Endothelial cell (in vitro differentiated cells): ENCODE data around the gene CABLES1. TPM values are rescaled to one million over a fixed set of nuclear protein-coding genes. Genes with fewer than 3 reads are reported as not detected.

ENCODE experiments used
- DNase-seq: peaks from one replicate; pipeline ENCODE4 v3.0.0; 2021; ENCODE audit warnings: low spot score
- H3K27ac Mint-ChIP-seq: one replicate; pipeline ENCODE4 v1.8.0; 2021; ENCODE audit warnings: mixed read lengths, inconsistent platforms; ENCODE audit not compliant: unreplicated experiment
- H3K27me3 Mint-ChIP-seq: one replicate; pipeline ENCODE4 v1.8.0; 2021; ENCODE audit warnings: mild to moderate bottlenecking, moderate library complexity, mixed read lengths, inconsistent platforms; ENCODE audit not compliant: unreplicated experiment
- H3K36me3 Mint-ChIP-seq: one replicate; pipeline ENCODE4 v1.8.0; 2021; ENCODE audit warnings: mild to moderate bottlenecking, low read depth, mixed read lengths, inconsistent platforms; ENCODE audit not compliant: unreplicated experiment
- H3K4me1 Mint-ChIP-seq: one replicate; pipeline ENCODE4 v1.8.0; 2021; ENCODE audit warnings: mild to moderate bottlenecking, mixed read lengths, inconsistent platforms; ENCODE audit not compliant: unreplicated experiment
- H3K4me3 Mint-ChIP-seq: one replicate; pipeline ENCODE4 v1.8.0; 2021; ENCODE audit warnings: mild to moderate bottlenecking, mixed read lengths, inconsistent platforms; ENCODE audit not compliant: unreplicated experiment
- H3K9me3 Mint-ChIP-seq: one replicate; pipeline ENCODE4 v1.8.0; 2021; ENCODE audit warnings: mixed read lengths, inconsistent platforms; ENCODE audit not compliant: unreplicated experiment
- total RNA-seq: library from RNA; stranded (reverse); fragmentation: NEBNext Ultra II Directional; extraction: Animal tissue kit (Norgen Biotek cat#: 25700); gene quantifications from one replicate; pipeline ENCODE4 v1.2.1, GENCODE V29; 2021; ENCODE audit not compliant: unreplicated experiment
- TF ChIP-seq, protein P1 (sequence below): fragments of 200-600 bp; sonication (generic); IDR thresholded peaks from one replicate; pipeline ENCODE4 v1.5.0; 2021; ENCODE audit warnings: antibody characterized with exemption; ENCODE audit not compliant: unreplicated experiment

The CABLES1 gene
- total RNA-seq, 1 donor from 2014 or later: 24.9 TPM

DNA sequence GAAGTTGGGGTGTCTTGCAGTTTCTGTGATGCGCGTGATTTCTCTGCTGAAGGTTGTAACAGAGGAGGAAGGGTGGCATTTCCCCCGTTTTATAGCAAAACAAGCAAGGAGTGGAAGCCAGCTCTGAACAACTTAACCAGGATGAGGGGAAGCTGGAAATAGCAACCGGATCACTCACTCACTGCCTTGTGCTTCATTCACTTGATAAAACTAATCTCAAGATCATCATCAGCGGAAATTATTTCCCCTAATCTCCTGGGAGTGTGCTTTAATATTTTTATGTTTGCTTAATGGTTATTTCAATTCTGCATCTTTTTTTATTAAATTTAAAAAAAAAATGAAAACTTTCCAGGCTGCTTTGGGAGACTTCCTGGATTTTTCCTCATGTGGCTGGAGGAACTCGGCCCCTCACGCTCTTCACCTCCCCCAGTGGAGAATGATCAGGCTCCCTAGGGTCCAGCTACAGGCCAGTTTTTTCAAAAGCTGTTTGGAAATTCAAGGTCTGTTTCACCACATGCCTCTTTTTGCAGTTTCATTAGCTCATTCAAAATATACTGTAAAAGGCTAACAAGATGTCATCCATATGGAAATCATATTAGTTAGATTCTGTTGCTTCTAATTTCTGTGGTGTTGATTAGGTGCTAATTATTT is 31.7 kb downstream of the CABLES1 start:
- H3K27me3 Mint-ChIP-seq: peaks cover 5% of the 10 kb centered on the region
- no peak overlapping the region for H3K4me3 Mint-ChIP-seq
- H3K27ac Mint-ChIP-seq: no peak overlapping the region
- H3K4me1 Mint-ChIP-seq: peaks cover 32% of the 10 kb centered on the region
- H3K36me3 Mint-ChIP-seq: peaks cover 15% of the 10 kb centered on the region
- no peaks in the 10 kb centered on the region for H3K9me3 Mint-ChIP-seq
- TF ChIP-seq, protein P1, sequence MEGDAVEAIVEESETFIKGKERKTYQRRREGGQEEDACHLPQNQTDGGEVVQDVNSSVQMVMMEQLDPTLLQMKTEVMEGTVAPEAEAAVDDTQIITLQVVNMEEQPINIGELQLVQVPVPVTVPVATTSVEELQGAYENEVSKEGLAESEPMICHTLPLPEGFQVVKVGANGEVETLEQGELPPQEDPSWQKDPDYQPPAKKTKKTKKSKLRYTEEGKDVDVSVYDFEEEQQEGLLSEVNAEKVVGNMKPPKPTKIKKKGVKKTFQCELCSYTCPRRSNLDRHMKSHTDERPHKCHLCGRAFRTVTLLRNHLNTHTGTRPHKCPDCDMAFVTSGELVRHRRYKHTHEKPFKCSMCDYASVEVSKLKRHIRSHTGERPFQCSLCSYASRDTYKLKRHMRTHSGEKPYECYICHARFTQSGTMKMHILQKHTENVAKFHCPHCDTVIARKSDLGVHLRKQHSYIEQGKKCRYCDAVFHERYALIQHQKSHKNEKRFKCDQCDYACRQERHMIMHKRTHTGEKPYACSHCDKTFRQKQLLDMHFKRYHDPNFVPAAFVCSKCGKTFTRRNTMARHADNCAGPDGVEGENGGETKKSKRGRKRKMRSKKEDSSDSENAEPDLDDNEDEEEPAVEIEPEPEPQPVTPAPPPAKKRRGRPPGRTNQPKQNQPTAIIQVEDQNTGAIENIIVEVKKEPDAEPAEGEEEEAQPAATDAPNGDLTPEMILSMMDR: no peak
- no peak for DNase-seq

GRCh38 chr18:23169673-23170044 is 34.4 kb downstream of the CABLES1 start:
- Mint-ChIP-seq H3K4me1 (peaks cover 25% of the 10 kb centered on the region), H3K4me3 (no peak overlapping the region), H3K9me3 (no peaks in the 10 kb centered on the region), H3K27me3 (peaks cover 2% of the 10 kb centered on the region), H3K36me3 (peaks cover 6% of the 10 kb centered on the region), H3K27ac (no peak overlapping the region)
- TF ChIP-seq, protein P1: no peak
- DNase-seq: no peak

DNA sequence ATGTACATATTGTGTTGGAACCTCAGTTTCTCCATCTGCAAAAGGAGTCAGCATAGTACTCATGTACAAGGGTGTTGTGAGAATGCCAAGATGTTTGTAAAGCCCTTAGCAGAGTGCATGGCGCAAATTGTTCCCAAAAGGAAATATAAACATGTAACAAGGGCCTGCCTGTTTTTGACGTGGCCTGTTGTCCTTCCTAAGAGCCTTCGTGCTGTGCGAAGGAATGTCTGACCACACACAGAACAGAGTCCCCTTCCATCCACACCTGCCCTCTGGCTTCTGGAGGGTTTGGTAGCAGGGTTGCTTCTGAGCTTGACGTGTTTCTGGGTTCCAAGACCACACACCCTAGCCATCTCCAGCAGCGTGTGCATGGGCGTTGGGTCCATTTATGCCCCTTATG is 34.9 kb downstream of the CABLES1 start:
- peaks cover 25% of the 10 kb centered on the region for H3K4me1 Mint-ChIP-seq
- no peak overlapping the region for H3K27ac Mint-ChIP-seq
- H3K4me3 Mint-ChIP-seq: no peak overlapping the region
- peaks cover 2% of the 10 kb centered on the region for H3K27me3 Mint-ChIP-seq
- no peak for DNase-seq
- peaks cover 6% of the 10 kb centered on the region for H3K36me3 Mint-ChIP-seq
- no peaks in the 10 kb centered on the region for H3K9me3 Mint-ChIP-seq
- TF ChIP-seq, protein P1: no peak

DNA sequence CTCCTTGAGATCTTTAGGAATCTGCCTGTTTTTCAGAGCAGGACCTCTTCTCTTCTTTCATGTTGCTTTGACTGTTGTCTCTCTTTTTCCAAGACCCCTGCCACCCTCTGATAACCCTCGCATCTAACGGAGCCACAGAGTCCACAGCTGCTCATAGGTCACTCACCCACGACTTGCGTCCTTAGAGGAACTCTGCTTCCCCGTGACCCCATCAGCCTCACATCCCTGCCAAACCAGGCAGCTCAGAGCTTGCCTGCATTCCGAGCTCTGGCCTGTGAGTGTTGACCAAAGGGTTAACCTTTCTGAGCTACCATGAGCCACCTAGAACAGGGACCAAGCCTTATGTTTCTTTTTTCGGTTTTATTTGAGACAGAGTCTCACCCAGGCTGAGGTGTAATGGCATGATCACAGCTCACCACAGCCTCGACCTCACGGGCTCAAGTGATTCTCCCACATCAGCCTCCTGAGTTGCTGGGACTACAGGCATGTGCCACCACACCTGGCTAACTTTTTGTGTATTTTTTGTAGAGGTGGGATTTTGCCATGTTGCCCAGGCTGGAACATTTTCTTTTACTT is 36.4 kb downstream of the CABLES1 start:
- DNase-seq: no peak

More for the DNA sequence above, 36.4 kb downstream of the CABLES1 start:
- TF ChIP-seq, protein P1: no peak
- Mint-ChIP-seq H3K9me3 (no peaks in the 10 kb centered on the region), H3K27me3 (peaks cover 5% of the 10 kb centered on the region), H3K27ac (no peak overlapping the region), H3K4me1 (peaks cover 21% of the 10 kb centered on the region), H3K4me3 (no peak overlapping the region), H3K36me3 (peaks cover 6% of the 10 kb centered on the region)
